ENCODE data around the gene CAST. TPM values are rescaled to one million over a fixed set of nuclear protein-coding genes. Genes with fewer than 3 reads are reported as not detected.

CAST gene
- total RNA-seq, 2 donors from 2014 or later, result 33.5 to 36.2 TPM

GRCh38 chr5:96752341-96753016 is 90.3 kb downstream of the CAST start:
- peak overlapping the region; percentile 93 for H3K27ac ChIP-seq (ENCODE audit: low read depth, low read length)
- no peak overlapping the region for H3K4me3 Mint-ChIP-seq

GRCh38 chr5:96753017-96753397 is 90.8 kb downstream of the CAST start:
- 91 to 98% methylated on average over 4 of the region's 4 CpGs for WGBS, 2 experiments (ENCODE audit: insufficient coverage in 1 of 2, insufficient read length in 1 of 2)
- Histone ChIP-seq H3K36me3 (ENCODE audit: control insufficient read depth, insufficient read depth, low read length) (no peaks in the 10 kb centered on the region), H3K9ac (ENCODE audit: extremely low read depth, low read length, poor library complexity, severe bottlenecking) (no peak overlapping the region), H3K9me3 (ENCODE audit: control insufficient read depth, low read length) (no peaks in the 10 kb centered on the region), H3K4me1 (ENCODE audit: control insufficient read depth, insufficient read depth, low read length) (no peaks in the 10 kb centered on the region), H3K27me3 (ENCODE audit: control insufficient read depth, insufficient read depth, low read length, poor library complexity, severe bottlenecking) (no peaks in the 10 kb centered on the region), H3K27ac (ENCODE audit: low read depth, low read length) (no peak overlapping the region), H3K4me3 (ENCODE audit: low read length) (no peak overlapping the region)
- no peak for TF ChIP-seq CTCF (conservative IDR thresholded peaks at IDR 0.05)
- Mint-ChIP-seq H3K27ac (no peak overlapping the region), H3K4me1 (no peaks in the 10 kb centered on the region), H3K27me3 (ENCODE audit: insufficient read depth) (no peaks in the 10 kb centered on the region), H3K4me3 (no peak overlapping the region), H3K9me3 (no peaks in the 10 kb centered on the region), H3K36me3 (ENCODE audit: low read depth) (peaks cover 5% of the 10 kb centered on the region)
- no peak for DNase-seq

More at GRCh38 chr5:96752341-96753016, 90.3 kb downstream of the CAST start:
- peak; percentile 78 for TF ChIP-seq CTCF (conservative IDR thresholded peaks at IDR 0.05)
- no peak overlapping the region for H3K4me3 ChIP-seq (ENCODE audit: low read length)
- no peaks in the 10 kb centered on the region for H3K9me3 Mint-ChIP-seq
- no peaks in the 10 kb centered on the region for H3K36me3 ChIP-seq (ENCODE audit: control insufficient read depth, insufficient read depth, low read length)
- H3K27me3 ChIP-seq (ENCODE audit: control insufficient read depth, insufficient read depth, low read length, poor library complexity, severe bottlenecking), result no peaks in the 10 kb centered on the region
- H3K4me1 ChIP-seq (ENCODE audit: control insufficient read depth, insufficient read depth, low read length), result no peaks in the 10 kb centered on the region
- DNase-seq, result no peak
- no peaks in the 10 kb centered on the region for H3K9me3 ChIP-seq (ENCODE audit: control insufficient read depth, low read length)
- H3K27me3 Mint-ChIP-seq (ENCODE audit: insufficient read depth), result no peaks in the 10 kb centered on the region
- no peaks in the 10 kb centered on the region for H3K4me1 Mint-ChIP-seq
- peaks cover 5% of the 10 kb centered on the region for H3K36me3 Mint-ChIP-seq (ENCODE audit: low read depth)
- H3K27ac Mint-ChIP-seq, result no peak overlapping the region
- no peak overlapping the region for H3K9ac ChIP-seq (ENCODE audit: extremely low read depth, low read length, poor library complexity, severe bottlenecking)

GRCh38 chr5:96753848-96754247 is 91.7 kb downstream of the CAST start:
- H3K9me3 ChIP-seq (ENCODE audit: control insufficient read depth, low read length), result no peaks in the 10 kb centered on the region
- Mint-ChIP-seq H3K4me3 (no peak overlapping the region), H3K36me3 (ENCODE audit: low read depth) (peaks cover 7% of the 10 kb centered on the region), H3K4me1 (no peaks in the 10 kb centered on the region), H3K27ac (no peak overlapping the region), H3K27me3 (ENCODE audit: insufficient read depth) (no peaks in the 10 kb centered on the region), H3K9me3 (no peaks in the 10 kb centered on the region)
- H3K36me3 ChIP-seq (ENCODE audit: control insufficient read depth, insufficient read depth, low read length), result no peaks in the 10 kb centered on the region
- H3K4me3 ChIP-seq (ENCODE audit: low read length), result no peak overlapping the region
- no peak overlapping the region for H3K9ac ChIP-seq (ENCODE audit: extremely low read depth, low read length, poor library complexity, severe bottlenecking)
- DNase-seq, result no peak
- no peak overlapping the region for H3K27ac ChIP-seq (ENCODE audit: low read depth, low read length)
- no peaks in the 10 kb centered on the region for H3K4me1 ChIP-seq (ENCODE audit: control insufficient read depth, insufficient read depth, low read length)
- H3K27me3 ChIP-seq (ENCODE audit: control insufficient read depth, insufficient read depth, low read length, poor library complexity, severe bottlenecking), result no peaks in the 10 kb centered on the region
- 69% methylated on average over 4 of the region's 4 CpGs; no CpG with 5 or more reads in 1 of the 2 experiments for WGBS, 2 experiments (ENCODE audit: insufficient coverage in 1 of 2, insufficient read length in 1 of 2)
- TF ChIP-seq CTCF (conservative IDR thresholded peaks at IDR 0.05), result no peak
